ENCODE data around the gene MRPL12. TPM values are rescaled to one million over a fixed set of nuclear protein-coding genes. Genes with fewer than 3 reads are reported as not detected.

Gene MRPL12
- total RNA-seq, 1 donor from 2014 or later = 13.2 TPM

DNA sequence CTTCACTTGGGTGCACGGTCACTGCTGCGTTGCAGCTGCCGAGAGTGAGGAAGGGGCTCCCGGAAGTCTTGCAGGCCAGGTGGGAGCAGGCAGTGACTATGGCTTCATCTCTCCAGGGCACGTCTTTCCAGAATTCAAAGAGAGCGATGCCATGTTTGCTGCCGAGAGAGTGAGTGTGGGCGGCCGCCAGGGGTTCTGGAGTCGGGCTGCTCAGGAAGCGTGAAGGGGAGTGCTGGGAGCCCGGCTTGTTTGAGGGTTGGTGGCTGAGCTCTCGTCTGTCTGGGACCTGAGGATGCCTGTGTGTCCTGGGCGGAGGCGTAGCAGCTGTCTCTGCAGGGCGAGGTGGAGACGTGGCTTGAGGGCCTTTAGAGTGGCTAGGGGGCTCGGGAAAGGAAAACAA lies 13.1 kb upstream of the MRPL12 start:
- Mint-ChIP-seq H3K36me3 (peaks cover 16% of the 10 kb centered on the region), H3K4me3 (no peak overlapping the region), H3K4me1 (peaks cover 6% of the 10 kb centered on the region), H3K9me3 (no peaks in the 10 kb centered on the region), H3K27me3 (ENCODE audit: insufficient read depth, low read depth) (peaks cover 7% of the 10 kb centered on the region), H3K27ac (no peak overlapping the region)
- Histone ChIP-seq H3K36me3 (no peaks in the 10 kb centered on the region), H3K4me2 (no peak overlapping the region), H2AFZ (replicated peaks) (no peak overlapping the region), H3F3A (ENCODE audit: low read depth) (no peaks in the 10 kb centered on the region), H3K9ac (no peak overlapping the region), H3K27ac (no peak overlapping the region), H3K4me3 (no peak overlapping the region), H4K20me1 (ENCODE audit: low read depth) (peaks cover 10% of the 10 kb centered on the region), H3K4me1 (no peaks in the 10 kb centered on the region), H3K79me2 (ENCODE audit: low read depth) (peaks cover 16% of the 10 kb centered on the region), H3K9me3 (ENCODE audit: low read depth) (no peaks in the 10 kb centered on the region), H3K27me3 (no peaks in the 10 kb centered on the region)
- TF ChIP-seq EZH2 (IDR thresholded peaks at IDR 0.05) (no peak), CTCF (IDR thresholded peaks at IDR 0.05) (no peak), EZH2phosphoT487 (IDR thresholded peaks at IDR 0.05) (no peak)
- no peak for DNase-seq (ENCODE audit: low spot score)

- TF ChIP-seq CTCF (IDR thresholded peaks at IDR 0.05) = no peak
- no peak for TF ChIP-seq EZH2phosphoT487 (IDR thresholded peaks at IDR 0.05)
- TF ChIP-seq EZH2 (IDR thresholded peaks at IDR 0.05) = no peak
- Histone ChIP-seq H3K27me3 (no peaks in the 10 kb centered on the region), H2AFZ (replicated peaks) (no peak overlapping the region), H3K79me2 (ENCODE audit: low read depth) (peaks cover 12% of the 10 kb centered on the region), H3K4me3 (no peak overlapping the region), H3K9ac (no peak overlapping the region), H3K36me3 (no peaks in the 10 kb centered on the region), H3K27ac (no peak overlapping the region), H3F3A (ENCODE audit: low read depth) (no peaks in the 10 kb centered on the region), H4K20me1 (ENCODE audit: low read depth) (peaks cover 5% of the 10 kb centered on the region), H3K4me2 (no peak overlapping the region), H3K9me3 (ENCODE audit: low read depth) (no peaks in the 10 kb centered on the region), H3K4me1 (no peaks in the 10 kb centered on the region)
- no peak for DNase-seq (ENCODE audit: low spot score)
- H3K27ac Mint-ChIP-seq = no peak overlapping the region
- H3K36me3 Mint-ChIP-seq = peaks cover 16% of the 10 kb centered on the region
- no peaks in the 10 kb centered on the region for H3K9me3 Mint-ChIP-seq
- H3K27me3 Mint-ChIP-seq (ENCODE audit: insufficient read depth, low read depth) = peaks cover 7% of the 10 kb centered on the region
- H3K4me3 Mint-ChIP-seq = no peak overlapping the region
- H3K4me1 Mint-ChIP-seq = peaks cover 4% of the 10 kb centered on the region
These were observed 12.6 kb upstream of the MRPL12 start for GRCh38 chr17:81690549-81690948.

DNA sequence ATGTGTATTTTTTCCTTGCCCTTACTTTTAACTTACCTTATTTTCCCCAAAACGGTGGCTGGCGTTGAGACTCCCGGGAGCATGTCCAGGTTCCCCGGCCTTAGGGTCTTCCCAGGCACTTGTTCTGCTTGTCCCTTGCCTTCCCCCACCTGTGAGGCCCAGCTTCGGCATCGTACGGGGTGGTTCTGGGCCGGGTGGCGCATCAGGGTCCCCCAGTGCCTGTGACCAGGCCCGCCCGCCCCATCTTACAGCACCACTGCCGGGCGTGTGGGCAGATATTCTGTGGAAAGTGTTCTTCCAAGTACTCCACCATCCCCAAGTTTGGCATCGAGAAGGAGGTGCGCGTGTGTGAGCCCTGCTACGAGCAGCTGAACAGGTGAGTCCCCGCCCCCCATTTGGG lies 12.0 kb upstream of the MRPL12 start:
- no peak overlapping the region for H3K27ac ChIP-seq
- no peak overlapping the region for H3K9ac ChIP-seq
- no peak for DNase-seq (ENCODE audit: low spot score)
- H3K36me3 ChIP-seq = no peaks in the 10 kb centered on the region
- H3K9me3 ChIP-seq (ENCODE audit: low read depth) = no peaks in the 10 kb centered on the region
- H3K4me2 ChIP-seq = no peak overlapping the region
- Mint-ChIP-seq H3K9me3 (no peaks in the 10 kb centered on the region), H3K27ac (no peak overlapping the region), H3K27me3 (ENCODE audit: insufficient read depth, low read depth) (peaks cover 6% of the 10 kb centered on the region), H3K36me3 (peaks cover 15% of the 10 kb centered on the region), H3K4me1 (peaks cover 2% of the 10 kb centered on the region), H3K4me3 (no peak overlapping the region)
- peaks cover 5% of the 10 kb centered on the region for H3K79me2 ChIP-seq (ENCODE audit: low read depth)
- H3K4me3 ChIP-seq = no peak overlapping the region
- H4K20me1 ChIP-seq (ENCODE audit: low read depth) = no peaks in the 10 kb centered on the region
- TF ChIP-seq EZH2 (IDR thresholded peaks at IDR 0.05) (no peak), CTCF (IDR thresholded peaks at IDR 0.05) (no peak), EZH2phosphoT487 (IDR thresholded peaks at IDR 0.05) (no peak)
- no peaks in the 10 kb centered on the region for H3K27me3 ChIP-seq
- no peaks in the 10 kb centered on the region for H3F3A ChIP-seq (ENCODE audit: low read depth)
- H2AFZ ChIP-seq (replicated peaks) = no peak overlapping the region
- no peaks in the 10 kb centered on the region for H3K4me1 ChIP-seq

All from neural progenitor cell (in vitro differentiated cells).